Esophagus squamous epithelium (tissue), 5 donors: ENCODE results near the gene NACA. TPM values are rescaled to one million over a fixed set of nuclear protein-coding genes. Genes with fewer than 3 reads are reported as not detected.

Experiments used
- DNase-seq: peaks from one replicate; lab custom pipeline; 2025; lab: John Stamatoyannopoulos, UW
- H3K27ac ChIP-seq, 4 donors: fragments of 200-600 bp; sonication (generic); one replicate each; pipeline ENCODE4 v1.5.1; 2016 to 2019; ENCODE audit warnings: mild to moderate bottlenecking in 1 of 4
- H3K27me3 ChIP-seq, 4 donors: fragments of 200-600 bp; sonication (generic); 1 replicate in 3 of 4; 2 replicates in 1 of 4; pipeline versions ENCODE4 v1.5.1 to v1.6.0; 2017 to 2021; ENCODE audit warnings: antibody characterized with exemption in 1 of 4
- H3K36me3 ChIP-seq, 3 donors: fragments of 200-600 bp; sonication (generic); one replicate each; pipeline ENCODE4 v1.5.1; 2016 to 2019
- H3K4me1 ChIP-seq, 3 donors: fragments of 200-600 bp; sonication (generic); one replicate each; pipeline ENCODE4 v1.5.1; 2017 to 2019
- H3K4me3 ChIP-seq, 4 donors: fragments of 200-600 bp; sonication (generic); 1 replicate in 3 of 4; 2 replicates in 1 of 4; pipeline ENCODE4 v1.5.1; 2016 to 2019; ENCODE audit warnings: mild to moderate bottlenecking in 2 of 4, moderate library complexity in 1 of 4
- H3K9me3 ChIP-seq, 3 donors: fragments of 200-600 bp; sonication (generic); one replicate each; pipeline ENCODE4 v1.5.1; 2016 to 2019
- POLR2A ChIP-seq, 4 donors: fragments of 450-650 bp; IDR thresholded peaks; one replicate each; pipeline ENCODE4 v1.6.1; 2017; ENCODE audit warnings: antibody characterized with exemption in 4 of 4, mild to moderate bottlenecking in 4 of 4, moderate library complexity in 3 of 4
- WGBS, 2 donors: methylation state at CpG; one replicate each; pipeline ENCODE4 v1.1.5; 2018; 5-methylcytosine and 5-hydroxymethylcytosine counted together
- intact Hi-C: fragments of 100-400 bp; cut with DNase I; formaldehyde crosslinking; loops from one replicate; pipeline ENCODE4 v1.15.0; 2022
- total RNA-seq, 4 donors: library from RNA; depleted of rRNA; stranded (reverse); fragments of >200 nt; gene quantifications; one replicate each; pipeline ENCODE4 v1.1.0, GENCODE V29; 2016
- TF ChIP-seq, protein P1 (sequence below), 6 experiments: fragments of 450-650 bp in 4 of 6; fragments of 200-600 bp in 2 of 6; sonication (generic) in 2 of 6; IDR thresholded peaks; one replicate each; pipeline ENCODE4 v1.5.1; 2016 to 2019; ENCODE audit warnings: antibody characterized with exemption in 6 of 6, mild to moderate bottlenecking in 4 of 6, moderate library complexity in 4 of 6
- donor health status: DM: yes; HTN: yes; CAD: no.

Gene NACA
- total RNA-seq, 4 donors from 2014 or later, result 1,083 to 1,907 (median 1,546) TPM

DNA sequence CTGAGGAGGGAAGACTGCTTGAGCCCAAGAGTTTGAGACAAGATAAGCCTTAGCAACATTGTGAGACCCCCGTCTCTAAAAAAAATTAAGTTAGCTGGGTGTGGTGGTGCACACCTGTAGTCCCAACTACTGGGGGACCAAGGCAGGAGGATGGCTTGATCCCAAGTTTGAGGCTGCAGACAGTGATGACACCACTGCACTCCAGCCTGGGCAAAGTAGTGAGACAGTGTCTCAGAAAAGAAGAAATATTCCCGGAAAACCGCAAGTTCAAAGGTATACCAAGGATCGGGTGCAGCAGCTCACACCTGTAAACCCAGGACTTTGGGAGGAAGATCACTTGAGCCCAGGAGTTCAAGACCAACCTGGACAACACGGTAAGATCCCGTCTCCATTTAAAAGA, 42.8 kb downstream of the NACA start:
- intact Hi-C loops, result no loop called here
- Histone ChIP-seq H3K36me3 (peaks cover 0 to 38% (median 0%) of the 10 kb centered on the region in 3 donors), H3K4me1 (peaks cover 12 to 91% (median 39%) of the 10 kb centered on the region in 3 donors), H3K27ac (no peak overlapping the region), H3K27me3 (no peaks in the 10 kb centered on the region), H3K4me3 (no peak overlapping the region), H3K9me3 (no peaks in the 10 kb centered on the region)
- 81 to 84% methylated on average over 6 of the region's 6 CpGs for WGBS, 2 donors
- no peak for TF ChIP-seq POLR2A (IDR thresholded peaks at IDR 0.05)
- TF ChIP-seq, protein P1, sequence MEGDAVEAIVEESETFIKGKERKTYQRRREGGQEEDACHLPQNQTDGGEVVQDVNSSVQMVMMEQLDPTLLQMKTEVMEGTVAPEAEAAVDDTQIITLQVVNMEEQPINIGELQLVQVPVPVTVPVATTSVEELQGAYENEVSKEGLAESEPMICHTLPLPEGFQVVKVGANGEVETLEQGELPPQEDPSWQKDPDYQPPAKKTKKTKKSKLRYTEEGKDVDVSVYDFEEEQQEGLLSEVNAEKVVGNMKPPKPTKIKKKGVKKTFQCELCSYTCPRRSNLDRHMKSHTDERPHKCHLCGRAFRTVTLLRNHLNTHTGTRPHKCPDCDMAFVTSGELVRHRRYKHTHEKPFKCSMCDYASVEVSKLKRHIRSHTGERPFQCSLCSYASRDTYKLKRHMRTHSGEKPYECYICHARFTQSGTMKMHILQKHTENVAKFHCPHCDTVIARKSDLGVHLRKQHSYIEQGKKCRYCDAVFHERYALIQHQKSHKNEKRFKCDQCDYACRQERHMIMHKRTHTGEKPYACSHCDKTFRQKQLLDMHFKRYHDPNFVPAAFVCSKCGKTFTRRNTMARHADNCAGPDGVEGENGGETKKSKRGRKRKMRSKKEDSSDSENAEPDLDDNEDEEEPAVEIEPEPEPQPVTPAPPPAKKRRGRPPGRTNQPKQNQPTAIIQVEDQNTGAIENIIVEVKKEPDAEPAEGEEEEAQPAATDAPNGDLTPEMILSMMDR (IDR thresholded peaks at IDR 0.05), result no peak
- DNase-seq, result no peak

DNA sequence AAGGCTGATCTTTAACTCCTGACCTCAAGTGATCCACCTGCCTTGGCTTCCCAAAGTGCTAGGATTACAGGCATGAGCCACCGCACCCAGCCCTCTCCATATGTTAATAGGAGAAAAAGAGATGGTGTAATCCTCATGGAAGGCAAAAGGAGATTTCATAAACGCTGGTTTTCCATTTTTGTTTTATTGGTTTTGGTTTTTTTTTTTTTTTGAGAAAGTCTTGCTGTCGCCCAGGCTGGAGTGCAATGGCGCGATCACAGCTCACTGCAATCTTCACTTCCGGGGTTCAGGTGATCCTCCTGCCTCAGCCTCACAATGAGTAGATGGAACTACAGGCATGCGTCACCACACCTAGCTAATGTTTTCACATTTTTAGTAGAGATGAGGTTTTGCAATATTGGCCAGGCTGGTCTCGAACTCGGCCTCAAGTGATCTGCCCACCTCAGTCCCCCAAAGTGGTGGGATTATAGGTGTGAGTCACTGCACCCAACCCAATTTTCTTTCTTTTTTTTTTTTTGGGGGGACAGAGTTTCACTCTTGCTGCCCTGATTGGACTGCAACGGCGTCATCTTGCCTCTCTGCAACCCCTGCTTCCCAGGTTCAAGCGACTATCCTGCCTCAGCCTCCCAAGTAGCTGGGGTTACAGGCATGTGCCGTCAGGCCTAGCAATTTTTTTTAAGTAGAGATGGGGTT, 45.1 kb downstream of the NACA start:
- Histone ChIP-seq H3K27ac (no peak overlapping the region), H3K27me3 (no peaks in the 10 kb centered on the region), H3K4me1 (peaks cover 9 to 88% (median 40%) of the 10 kb centered on the region in 3 donors), H3K9me3 (no peaks in the 10 kb centered on the region), H3K4me3 (no peak overlapping the region), H3K36me3 (peaks cover 0 to 45% (median 0%) of the 10 kb centered on the region in 3 donors)
- no peak for DNase-seq
- 82% methylated on average over 13 of the region's 13 CpGs for WGBS, 2 donors
- intact Hi-C loops, result no loop called here
- TF ChIP-seq POLR2A (IDR thresholded peaks at IDR 0.05), result no peak
- TF ChIP-seq, protein P1 (IDR thresholded peaks at IDR 0.05), result no peak

DNA sequence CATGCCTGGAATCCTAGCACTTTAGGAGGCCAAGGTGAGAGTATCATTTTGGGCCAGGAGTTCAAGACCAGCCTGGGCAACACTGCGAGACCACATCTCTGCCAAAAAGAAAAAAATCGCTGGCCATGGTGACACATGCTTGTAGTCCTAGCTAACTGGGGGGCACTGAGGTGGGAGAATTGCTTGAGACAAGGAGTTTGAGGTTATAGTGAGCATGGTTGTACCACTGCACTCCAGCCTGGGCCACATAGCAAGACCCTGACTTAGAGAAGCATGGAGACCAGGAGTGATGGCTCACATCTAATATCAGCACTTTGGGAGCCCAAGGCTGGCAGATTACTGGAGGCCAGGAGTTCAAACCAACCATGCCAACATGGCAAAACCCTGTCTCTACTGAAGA, 46.2 kb downstream of the NACA start:
- intact Hi-C loops, result no loop called here
- no peaks in the 10 kb centered on the region for H3K9me3 ChIP-seq
- TF ChIP-seq, protein P1 (IDR thresholded peaks at IDR 0.05), result no peak
- TF ChIP-seq POLR2A (IDR thresholded peaks at IDR 0.05), result no peak
- H3K4me3 ChIP-seq, result no peak overlapping the region
- H3K4me1 ChIP-seq, result peaks cover 9 to 81% (median 36%) of the 10 kb centered on the region in 3 donors
- 81 to 88% methylated on average over 2 of the region's 2 CpGs for WGBS, 2 donors
- no peaks in the 10 kb centered on the region for H3K27me3 ChIP-seq
- DNase-seq, result no peak
- H3K27ac ChIP-seq, result peak overlapping the region in 1 of 4 donors; percentile 9
- peaks cover 0 to 51% (median 0%) of the 10 kb centered on the region in 3 donors for H3K36me3 ChIP-seq

- peaks cover 0 to 47% (median 0%) of the 10 kb centered on the region in 3 donors for H3K36me3 ChIP-seq
- no peak for DNase-seq
- TF ChIP-seq, protein P1 (IDR thresholded peaks at IDR 0.05), result no peak
- TF ChIP-seq POLR2A (IDR thresholded peaks at IDR 0.05), result no peak
- no peak overlapping the region for H3K4me3 ChIP-seq
- no peaks in the 10 kb centered on the region for H3K9me3 ChIP-seq
- no peaks in the 10 kb centered on the region for H3K27me3 ChIP-seq
- H3K27ac ChIP-seq, result no peak overlapping the region
- intact Hi-C loops, result no loop called here
- WGBS, 2 donors, result 50 to 61% methylated on average over 1 of the region's 1 CpG
- peaks cover 9 to 78% (median 31%) of the 10 kb centered on the region in 3 donors for H3K4me1 ChIP-seq
Measured at GRCh38 chr12:56677680-56678079, 47.4 kb downstream of the NACA start.

- intact Hi-C loops, result no loop called here
- peaks cover 0 to 47% (median 0%) of the 10 kb centered on the region in 3 donors for H3K36me3 ChIP-seq
- no peak for TF ChIP-seq POLR2A (IDR thresholded peaks at IDR 0.05)
- TF ChIP-seq, protein P1 (IDR thresholded peaks at IDR 0.05), result no peak
- no peak for DNase-seq
- H3K4me1 ChIP-seq, result peaks cover 9 to 78% (median 24%) of the 10 kb centered on the region in 3 donors
- no peaks in the 10 kb centered on the region for H3K27me3 ChIP-seq
- H3K27ac ChIP-seq, result no peak overlapping the region
- no peaks in the 10 kb centered on the region for H3K9me3 ChIP-seq
- no peak overlapping the region for H3K4me3 ChIP-seq
- WGBS, 2 donors, result 74 to 77% methylated on average over 8 to 11 of the region's 11 CpGs
Measured at GRCh38 chr12:56676851-56677580, 48.1 kb downstream of the NACA start.
